BLaER1 treated with 17β-estradiol and CSF1 and Interleukin-3, amounts not matched to agents 10 nM and 100 nM (cell line): ENCODE measurements around the gene VPS9D1.
A peak's percentile ranks its signal among the peaks of the same experiment; 100 is the strongest.
"Not testable (repeated sequence)": the region's sequence is repeated elsewhere in the genome, so short reads cannot be mapped to it uniquely, and the experiment has no call there.

Source experiments
- H3K27ac ChIP-seq, 11 experiments: shearing (Covaris generic); formaldehyde crosslinking; 2 replicates each; pipeline ENCODE4 v1.8.1; 2022
- H3K27me3 ChIP-seq, 11 experiments: shearing (Covaris generic); formaldehyde crosslinking; 2 replicates each; pipeline ENCODE4 v1.8.1; 2022
- H3K36me3 ChIP-seq, 11 experiments: shearing (Covaris generic); formaldehyde crosslinking; 2 replicates each; pipeline ENCODE4 v1.8.1; 2022
- H3K4me1 ChIP-seq, 10 experiments: shearing (Covaris generic); formaldehyde crosslinking; 2 replicates each; pipeline ENCODE4 v1.8.1; 2022
- H3K4me2 ChIP-seq, 11 experiments: shearing (Covaris generic); formaldehyde crosslinking; 2 replicates each; pipeline ENCODE4 v1.8.1; 2022
- H3K4me3 ChIP-seq, 10 experiments: shearing (Covaris generic); formaldehyde crosslinking; 2 replicates each; pipeline ENCODE4 v1.8.1; 2022
- H3K9ac ChIP-seq, 11 experiments: shearing (Covaris generic); formaldehyde crosslinking; 2 replicates each; pipeline ENCODE4 v1.8.1; 2022
- H3K9me3 ChIP-seq, 11 experiments: shearing (Covaris generic); formaldehyde crosslinking; replicated peaks in 1 of 11; 2 replicates each; pipeline ENCODE4 v1.8.1; 2022
- H4K20me1 ChIP-seq, 11 experiments: shearing (Covaris generic); formaldehyde crosslinking; 2 replicates each; pipeline ENCODE4 v1.8.1; 2022
- Cebpa-rat ChIP-seq, 11 experiments: shearing (Covaris generic); IDR thresholded peaks; 2 replicates each; pipeline ENCODE4 v1.8.1; 2022

VPS9D1 gene

GRCh38 chr16:89695875-89696669 is 24.6 kb downstream of the VPS9D1 start:
- peaks cover 47 to 77% (median 62%) of the 10 kb centered on the region in 11 experiments for H3K36me3 ChIP-seq
- no peak for TF ChIP-seq Cebpa-rat (IDR thresholded peaks at IDR 0.05)
- no peak overlapping the region; a peak in 2 of 20 replicates for H3K4me3 ChIP-seq
- H3K27me3 ChIP-seq: no peaks in the 10 kb centered on the region
- H3K9ac ChIP-seq: peak overlapping the region in 9 of 11 experiments; percentile 4 to 63 (median 51); a peak in 14 of 22 replicates
- H3K4me2 ChIP-seq: peak overlapping the region; percentile 56 to 91 (median 82)
- H3K9me3 ChIP-seq: no peaks in the 10 kb centered on the region
- H3K27ac ChIP-seq: peak overlapping the region in 4 of 11 experiments; percentile 16 to 55 (median 39); a peak in 6 of 22 replicates
- peaks cover 30 to 88% (median 75%) of the 10 kb centered on the region in 10 experiments for H3K4me1 ChIP-seq
- H4K20me1 ChIP-seq: peaks cover 43 to 96% (median 86%) of the 10 kb centered on the region in 11 experiments; a peak in 21 of 22 replicates

GRCh38 chr16:89695086-89695874 is 25.4 kb downstream of the VPS9D1 start:
- Histone ChIP-seq H3K9me3 (no peaks in the 10 kb centered on the region), H3K36me3 (peaks cover 53 to 85% (median 68%) of the 10 kb centered on the region in 11 experiments), H4K20me1 (peaks cover 43 to 95% (median 79%) of the 10 kb centered on the region in 11 experiments; a peak in 21 of 22 replicates), H3K27ac (no peak overlapping the region), H3K9ac (peak overlapping the region in 4 of 11 experiments; percentile 2 to 59 (median 36); a peak in 4 of 22 replicates), H3K4me2 (peak overlapping the region in 9 of 11 experiments; percentile 58 to 91 (median 82); a peak in 16 of 22 replicates), H3K27me3 (no peaks in the 10 kb centered on the region), H3K4me3 (no peak overlapping the region), H3K4me1 (peaks cover 25 to 82% (median 71%) of the 10 kb centered on the region in 10 experiments)
- TF ChIP-seq Cebpa-rat (IDR thresholded peaks at IDR 0.05): no peak

GRCh38 chr16:89694784-89695085 is 26.0 kb downstream of the VPS9D1 start:
- Histone ChIP-seq H3K4me2 (peak overlapping the region in 2 of 11 experiments; percentile 90 to 91; a peak in 2 of 22 replicates), H3K4me1 (peaks cover 22 to 77% (median 66%) of the 10 kb centered on the region in 10 experiments), H4K20me1 (peaks cover 41 to 93% (median 73%) of the 10 kb centered on the region in 11 experiments; a peak in 21 of 22 replicates), H3K36me3 (peaks cover 55 to 90% (median 72%) of the 10 kb centered on the region in 11 experiments)
- H3K9ac ChIP-seq, H3K27me3 ChIP-seq, H3K27ac ChIP-seq, H3K9me3 ChIP-seq, H3K4me3 ChIP-seq: not testable (repeated sequence)

- peaks cover 17 to 73% (median 63%) of the 10 kb centered on the region in 10 experiments for H3K4me1 ChIP-seq
- peak overlapping the region in 7 of 11 experiments; percentile 39 to 70 (median 57); a peak in 14 of 22 replicates for H3K4me2 ChIP-seq
- peak overlapping the region in 2 of 11 experiments; percentile 14 to 28; a peak in 2 of 22 replicates for H3K27ac ChIP-seq
- H3K27me3 ChIP-seq: no peaks in the 10 kb centered on the region
- H3K9me3 ChIP-seq: no peaks in the 10 kb centered on the region
- TF ChIP-seq Cebpa-rat (IDR thresholded peaks at IDR 0.05): no peak
- peaks cover 60 to 94% (median 78%) of the 10 kb centered on the region in 11 experiments for H3K36me3 ChIP-seq
- peak overlapping the region in 8 of 11 experiments; percentile 8 to 67 (median 36); a peak in 13 of 22 replicates for H3K9ac ChIP-seq
- H3K4me3 ChIP-seq: no peak overlapping the region
- peaks cover 35 to 90% (median 72%) of the 10 kb centered on the region in 11 experiments; a peak in 21 of 22 replicates for H4K20me1 ChIP-seq
These were observed 26.5 kb downstream of the VPS9D1 start for GRCh38 chr16:89693931-89694783.

GRCh38 chr16:89693289-89693731 is 27.4 kb downstream of the VPS9D1 start:
- H3K27me3 ChIP-seq: no peaks in the 10 kb centered on the region
- peak overlapping the region in 5 of 11 experiments; percentile 10 to 67 (median 37); a peak in 5 of 22 replicates for H3K9ac ChIP-seq
- peaks cover 31 to 91% (median 67%) of the 10 kb centered on the region in 11 experiments; a peak in 21 of 22 replicates for H4K20me1 ChIP-seq
- no peaks in the 10 kb centered on the region for H3K9me3 ChIP-seq
- H3K4me2 ChIP-seq: peak overlapping the region in 7 of 11 experiments; percentile 39 to 70 (median 57); a peak in 14 of 22 replicates
- H3K4me1 ChIP-seq: peaks cover 20 to 81% (median 67%) of the 10 kb centered on the region in 10 experiments
- H3K4me3 ChIP-seq: no peak overlapping the region
- H3K27ac ChIP-seq: no peak overlapping the region
- no peak for TF ChIP-seq Cebpa-rat (IDR thresholded peaks at IDR 0.05)
- peaks cover 68 to 93% (median 86%) of the 10 kb centered on the region in 11 experiments for H3K36me3 ChIP-seq

GRCh38 chr16:89691986-89692569 is 28.6 kb downstream of the VPS9D1 start:
- peak overlapping the region in 8 of 11 experiments; percentile 10 to 65 (median 32); a peak in 9 of 22 replicates for H3K9ac ChIP-seq
- peak overlapping the region in 3 of 11 experiments; percentile 28 to 35 (median 30); a peak in 4 of 22 replicates for H3K27ac ChIP-seq

GRCh38 chr16:89691231-89691985 is 29.3 kb downstream of the VPS9D1 start:
- no peak overlapping the region for H3K4me3 ChIP-seq
- peaks cover 53 to 80% (median 72%) of the 10 kb centered on the region in 11 experiments for H3K36me3 ChIP-seq
- H4K20me1 ChIP-seq: peaks cover 13 to 86% (median 62%) of the 10 kb centered on the region in 11 experiments; a peak in 21 of 22 replicates
- H3K9me3 ChIP-seq: no peaks in the 10 kb centered on the region
- no peaks in the 10 kb centered on the region for H3K27me3 ChIP-seq
- peak overlapping the region in 8 of 11 experiments; percentile 28 to 72 (median 59); a peak in 15 of 22 replicates for H3K4me2 ChIP-seq
- H3K4me1 ChIP-seq: peaks cover 23 to 76% (median 68%) of the 10 kb centered on the region in 10 experiments
- peak overlapping the region in 8 of 11 experiments; percentile 10 to 65 (median 32); a peak in 9 of 22 replicates for H3K9ac ChIP-seq
- TF ChIP-seq Cebpa-rat (IDR thresholded peaks at IDR 0.05): no peak
- H3K27ac ChIP-seq: peak overlapping the region in 3 of 11 experiments; percentile 28 to 35 (median 30); a peak in 2 of 22 replicates

More at GRCh38 chr16:89691986-89692569, 28.6 kb downstream of the VPS9D1 start:
- Histone ChIP-seq H3K4me3 (no peak overlapping the region), H3K4me1 (peaks cover 29 to 83% (median 75%) of the 10 kb centered on the region in 10 experiments), H3K27me3 (no peaks in the 10 kb centered on the region), H3K36me3 (peaks cover 57 to 86% (median 77%) of the 10 kb centered on the region in 11 experiments), H3K9me3 (no peaks in the 10 kb centered on the region), H3K4me2 (peak overlapping the region in 8 of 11 experiments; percentile 28 to 72 (median 59); a peak in 14 of 22 replicates), H4K20me1 (peaks cover 20 to 91% (median 67%) of the 10 kb centered on the region in 11 experiments; a peak in 21 of 22 replicates)
- TF ChIP-seq Cebpa-rat (IDR thresholded peaks at IDR 0.05): no peak
